Osteocyte (in vitro differentiated cells): ENCODE data around the gene ARMH4. TPM values are rescaled to one million over a fixed set of nuclear protein-coding genes. Genes with fewer than 3 reads are reported as not detected.

Source experiments
- DNase-seq: peaks from one replicate; pipeline ENCODE4 v3.0.0; 2021; ENCODE audit warnings: mixed read lengths; ENCODE audit not compliant: unreplicated experiment; ENCODE audit errors: extremely low spot score
- H3K27ac Mint-ChIP-seq: one replicate; pipeline ENCODE4 v1.8.0; 2021; ENCODE audit warnings: mild to moderate bottlenecking, mixed read lengths; ENCODE audit not compliant: unreplicated experiment
- H3K27me3 Mint-ChIP-seq: one replicate; pipeline ENCODE4 v1.8.0; 2021; ENCODE audit warnings: mixed read lengths; ENCODE audit not compliant: unreplicated experiment
- H3K36me3 Mint-ChIP-seq: one replicate; pipeline ENCODE4 v1.8.0; 2021; ENCODE audit warnings: mixed read lengths; ENCODE audit not compliant: unreplicated experiment
- H3K4me1 Mint-ChIP-seq: one replicate; pipeline ENCODE4 v1.8.0; 2021; ENCODE audit warnings: mixed read lengths; ENCODE audit not compliant: unreplicated experiment
- H3K4me3 Mint-ChIP-seq: one replicate; pipeline ENCODE4 v1.8.0; 2021; ENCODE audit warnings: mild to moderate bottlenecking, moderate library complexity, mixed read lengths; ENCODE audit not compliant: unreplicated experiment
- H3K9me3 Mint-ChIP-seq: one replicate; pipeline ENCODE4 v1.8.0; 2021; ENCODE audit warnings: mixed read lengths; ENCODE audit not compliant: unreplicated experiment
- CTCF ChIP-seq: fragments of 200-600 bp; sonication (generic); IDR thresholded peaks from 2 replicates; pipeline ENCODE4 v1.5.0; 2021; ENCODE audit warnings: antibody characterized with exemption, mild to moderate bottlenecking, moderate library complexity
- total RNA-seq: library from RNA; stranded (reverse); gene quantifications from 2 replicates; pipeline ENCODE4 v1.2.1, GENCODE V29; 2021

ARMH4 gene
- total RNA-seq, 1 donor from 2014 or later = 13.9 TPM

GRCh38 chr14:58078068-58078467, 73.9 kb downstream of the ARMH4 start:
- no peaks in the 10 kb centered on the region for H3K36me3 Mint-ChIP-seq
- H3K27ac Mint-ChIP-seq = peak overlapping the region; percentile 44
- H3K27me3 Mint-ChIP-seq = peaks cover 3% of the 10 kb centered on the region
- H3K9me3 Mint-ChIP-seq = no peaks in the 10 kb centered on the region
- H3K4me3 Mint-ChIP-seq = no peak overlapping the region
- peaks cover 32% of the 10 kb centered on the region for H3K4me1 Mint-ChIP-seq
- TF ChIP-seq CTCF = no peak
- no peak for DNase-seq

GRCh38 chr14:58077621-58078020, 74.4 kb downstream of the ARMH4 start:
- Mint-ChIP-seq H3K4me3 (no peak overlapping the region), H3K27me3 (peaks cover 3% of the 10 kb centered on the region), H3K27ac (peak overlapping the region; percentile 44), H3K9me3 (no peaks in the 10 kb centered on the region), H3K36me3 (no peaks in the 10 kb centered on the region), H3K4me1 (peaks cover 28% of the 10 kb centered on the region)
- no peak for TF ChIP-seq CTCF
- no peak for DNase-seq

GRCh38 chr14:58073516-58073915, 78.5 kb downstream of the ARMH4 start:
- no peak for DNase-seq
- H3K4me1 Mint-ChIP-seq = peaks cover 17% of the 10 kb centered on the region
- H3K9me3 Mint-ChIP-seq = no peaks in the 10 kb centered on the region
- no peaks in the 10 kb centered on the region for H3K36me3 Mint-ChIP-seq
- peaks cover 3% of the 10 kb centered on the region for H3K27me3 Mint-ChIP-seq
- H3K27ac Mint-ChIP-seq = no peak overlapping the region
- H3K4me3 Mint-ChIP-seq = no peak overlapping the region
- no peak for TF ChIP-seq CTCF

- Mint-ChIP-seq H3K4me3 (no peak overlapping the region), H3K27ac (no peak overlapping the region), H3K4me1 (peaks cover 7% of the 10 kb centered on the region), H3K27me3 (peaks cover 3% of the 10 kb centered on the region), H3K36me3 (no peaks in the 10 kb centered on the region), H3K9me3 (no peaks in the 10 kb centered on the region)
- peak; percentile 87 for TF ChIP-seq CTCF
- no peak for DNase-seq
These were observed 79.5 kb downstream of the ARMH4 start for GRCh38 chr14:58072288-58073071.

GRCh38 chr14:58071341-58071740, 80.7 kb downstream of the ARMH4 start:
- Mint-ChIP-seq H3K4me1 (no peaks in the 10 kb centered on the region), H3K9me3 (no peaks in the 10 kb centered on the region)

More at GRCh38 chr14:58071341-58071740, 80.7 kb downstream of the ARMH4 start:
- Mint-ChIP-seq H3K36me3 (no peaks in the 10 kb centered on the region), H3K27ac (no peak overlapping the region), H3K4me3 (no peak overlapping the region), H3K27me3 (peaks cover 3% of the 10 kb centered on the region)
- DNase-seq = no peak
- no peak for TF ChIP-seq CTCF
